ENCODE measurements around the gene NTM.

NTM gene

GRCh38 chr11:132342408-132342807 is 972.0 kb downstream of the NTM start:
- TF ChIP-seq CTCF (IDR thresholded peaks at IDR 0.05; ENCODE audit: low read depth, low read length), result no peak
- no peak overlapping the region for H3K4me3 ChIP-seq (replicated peaks in 1 of 2; ENCODE audit: low read depth in 2 of 2, low read length in 2 of 2)
- no peak for DNase-seq (ENCODE audit: low read depth in 2 of 2)

GRCh38 chr11:132343445-132344175 is 973.2 kb downstream of the NTM start:
- TF ChIP-seq CTCF (IDR thresholded peaks at IDR 0.05; ENCODE audit: low read depth, low read length), result no peak

GRCh38 chr11:132346558-132347148 is 976.2 kb downstream of the NTM start:
- H3K4me3 ChIP-seq (replicated peaks in 1 of 2; ENCODE audit: low read depth in 2 of 2, low read length in 2 of 2), result no peak overlapping the region
- DNase-seq (ENCODE audit: low read depth in 2 of 2), result no peak
- no peak for TF ChIP-seq CTCF (IDR thresholded peaks at IDR 0.05; ENCODE audit: low read depth, low read length)

More at GRCh38 chr11:132343445-132344175, 973.2 kb downstream of the NTM start:
- no peak overlapping the region for H3K4me3 ChIP-seq (replicated peaks in 1 of 2; ENCODE audit: low read depth in 2 of 2, low read length in 2 of 2)
- no peak for DNase-seq (ENCODE audit: low read depth in 2 of 2)

GRCh38 chr11:132347156-132348090 is 977.0 kb downstream of the NTM start:
- no peak for TF ChIP-seq CTCF (IDR thresholded peaks at IDR 0.05; ENCODE audit: low read depth, low read length)
- no peak overlapping the region for H3K4me3 ChIP-seq (replicated peaks in 1 of 2; ENCODE audit: low read depth in 2 of 2, low read length in 2 of 2)
- DNase-seq (ENCODE audit: low read depth in 2 of 2), result no peak

GRCh38 chr11:132349811-132350733 is 979.7 kb downstream of the NTM start:
- no peak for DNase-seq (ENCODE audit: low read depth in 2 of 2)
- no peak for TF ChIP-seq CTCF (IDR thresholded peaks at IDR 0.05; ENCODE audit: low read depth, low read length)

GRCh38 chr11:132351050-132351449 is 980.6 kb downstream of the NTM start:
- no peak for TF ChIP-seq CTCF (IDR thresholded peaks at IDR 0.05; ENCODE audit: low read depth, low read length)
- H3K4me3 ChIP-seq (replicated peaks in 1 of 2; ENCODE audit: low read depth in 2 of 2, low read length in 2 of 2), result no peak overlapping the region
- DNase-seq (ENCODE audit: low read depth in 2 of 2), result no peak

More at GRCh38 chr11:132349811-132350733, 979.7 kb downstream of the NTM start:
- H3K4me3 ChIP-seq (replicated peaks in 1 of 2; ENCODE audit: low read depth in 2 of 2, low read length in 2 of 2), result no peak overlapping the region
